Measurements from ENCODE around the gene TXNIP. TPM values are rescaled to one million over a fixed set of nuclear protein-coding genes. Genes with fewer than 3 reads are reported as not detected.

Gene TXNIP
- polyA plus RNA-seq, 1 donor, result 607 TPM

DNA sequence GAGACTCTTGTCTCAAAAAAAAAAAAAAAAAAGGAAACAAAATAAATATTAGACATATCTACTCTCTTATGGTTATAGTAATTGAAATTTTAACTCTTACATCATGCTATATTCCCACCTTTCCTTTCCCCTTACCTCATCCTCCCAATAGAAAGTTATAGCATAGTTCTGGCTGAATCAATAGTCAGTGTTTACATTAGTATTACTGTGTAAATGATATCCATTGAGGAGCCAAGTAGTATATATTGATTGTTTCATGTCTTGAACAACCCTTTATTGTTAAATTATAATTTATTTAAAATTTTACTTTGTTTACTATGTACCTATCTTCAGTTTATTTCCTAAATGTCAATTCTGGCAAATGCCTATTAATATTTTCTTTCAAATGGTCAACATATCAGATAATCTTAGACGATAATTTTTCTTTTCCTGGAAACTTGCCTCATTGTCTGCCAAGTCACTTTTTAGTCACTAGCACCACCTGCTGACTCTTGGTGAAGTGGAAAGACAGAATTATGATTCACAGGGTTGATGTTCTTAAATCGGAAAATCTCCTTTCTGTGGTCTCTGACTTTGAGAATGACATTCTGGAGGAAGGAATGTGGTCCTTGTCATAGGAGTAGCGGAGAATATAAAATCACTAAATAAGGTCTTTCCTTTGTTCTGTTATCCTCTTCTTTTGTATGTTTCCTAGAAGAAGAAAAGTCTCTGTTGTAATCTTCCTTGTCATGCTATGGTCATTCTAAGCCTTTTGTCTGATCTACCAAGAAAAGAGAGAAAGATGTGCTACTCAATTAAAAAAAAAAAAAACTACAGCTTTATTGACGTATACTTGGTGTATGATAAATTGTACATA lies 16.6 kb upstream of the TXNIP start:
- Histone ChIP-seq H3K4me1 (ENCODE audit: control insufficient read depth, insufficient read depth, low read length) (no peaks in the 10 kb centered on the region), H3K27ac (ENCODE audit: low read length) (no peak overlapping the region), H3K36me3 (ENCODE audit: control insufficient read depth, insufficient read depth, low read length) (no peaks in the 10 kb centered on the region), H3K4me3 (ENCODE audit: low read length) (no peak overlapping the region), H3K9me3 (ENCODE audit: control insufficient read depth, low read depth, low read length) (no peaks in the 10 kb centered on the region), H3K27me3 (ENCODE audit: control insufficient read depth, insufficient read depth, low read length) (peaks cover 11% of the 10 kb centered on the region)
- DNase-seq, result peak in 1 of 2 donors; percentile 53
- 0% methylated on average over 1 of the region's 4 CpGs for WGBS (ENCODE audit: insufficient coverage, low lambda C conversion rate)

DNA sequence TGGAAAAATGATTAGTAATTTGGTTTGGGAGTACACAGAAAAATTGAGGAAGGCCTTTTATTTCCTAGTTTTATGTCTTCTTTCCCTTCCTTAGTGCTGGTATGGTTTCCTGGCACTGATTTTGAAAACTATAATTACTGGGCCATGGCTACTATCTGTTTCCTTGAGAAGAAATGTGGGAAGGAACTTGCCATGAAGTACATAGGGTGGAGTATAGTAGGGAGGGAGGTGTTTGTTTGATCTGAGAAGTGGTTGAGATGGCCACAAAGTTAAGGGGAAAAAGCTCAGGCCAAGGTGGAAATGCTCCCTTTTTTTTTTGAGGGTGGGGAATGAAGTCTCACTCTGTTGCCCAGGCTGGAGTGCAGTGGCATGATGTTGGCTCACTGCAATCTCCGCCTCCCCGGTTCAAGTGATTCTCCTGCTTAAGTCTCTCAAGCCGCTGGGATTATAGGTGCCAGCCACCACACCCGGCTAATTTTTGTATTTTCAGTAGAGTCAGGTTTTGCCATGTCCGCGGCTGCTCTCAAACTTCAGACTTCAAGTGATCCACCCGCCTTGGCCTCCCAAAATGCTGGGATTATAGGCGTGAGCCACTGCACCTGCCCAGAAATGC lies 13.9 kb upstream of the TXNIP start:
- peaks cover 2% of the 10 kb centered on the region for H3K4me1 ChIP-seq (ENCODE audit: control insufficient read depth, insufficient read depth, low read length)
- H3K36me3 ChIP-seq (ENCODE audit: control insufficient read depth, insufficient read depth, low read length), result no peaks in the 10 kb centered on the region
- no peak overlapping the region for H3K4me3 ChIP-seq (ENCODE audit: low read length)
- no peak overlapping the region for H3K27ac ChIP-seq (ENCODE audit: low read length)
- H3K27me3 ChIP-seq (ENCODE audit: control insufficient read depth, insufficient read depth, low read length), result peaks cover 4% of the 10 kb centered on the region
- no peaks in the 10 kb centered on the region for H3K9me3 ChIP-seq (ENCODE audit: control insufficient read depth, low read depth, low read length)
- no peak for DNase-seq
- WGBS (ENCODE audit: insufficient coverage, low lambda C conversion rate), result no CpG with 5 or more reads among the region's 8 CpGs

DNA sequence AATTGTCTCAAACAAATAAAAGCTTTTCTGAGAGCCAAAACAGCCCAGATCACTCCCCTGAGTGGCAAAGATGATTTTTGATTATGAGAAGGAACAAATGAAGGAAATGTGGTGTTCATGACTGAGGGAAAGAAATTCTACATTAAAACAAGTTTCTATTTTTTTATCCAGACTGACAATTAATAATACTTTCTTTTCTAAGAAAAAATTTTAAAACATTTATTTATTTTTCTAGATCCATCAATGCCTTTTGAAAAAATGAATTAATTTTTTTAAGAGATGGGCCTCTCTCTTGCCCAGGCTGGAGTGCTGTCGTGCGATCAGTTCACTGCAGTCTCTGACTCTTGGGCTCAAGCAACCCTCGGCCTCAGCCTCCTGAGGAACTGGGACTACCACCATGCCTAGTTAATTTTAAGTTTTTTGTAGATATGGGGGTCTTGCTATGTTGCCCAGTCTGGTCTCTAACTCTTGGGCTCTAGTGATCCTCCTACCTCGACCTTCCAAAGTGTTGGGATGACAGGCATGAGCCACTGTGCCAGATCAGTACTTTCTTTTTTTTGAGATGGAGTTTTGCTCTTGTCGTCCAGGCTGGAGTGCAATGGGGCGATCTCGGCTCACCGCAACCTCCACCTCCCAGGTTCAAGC lies 11.2 kb upstream of the TXNIP start:
- no peaks in the 10 kb centered on the region for H3K36me3 ChIP-seq (ENCODE audit: control insufficient read depth, insufficient read depth, low read length)
- no peak overlapping the region for H3K27ac ChIP-seq (ENCODE audit: low read length)
- H3K4me3 ChIP-seq (ENCODE audit: low read length), result no peak overlapping the region
- no CpG with 5 or more reads among the region's 8 CpGs for WGBS (ENCODE audit: insufficient coverage, low lambda C conversion rate)
- H3K4me1 ChIP-seq (ENCODE audit: control insufficient read depth, insufficient read depth, low read length), result peaks cover 2% of the 10 kb centered on the region
- DNase-seq, result no peak
- H3K27me3 ChIP-seq (ENCODE audit: control insufficient read depth, insufficient read depth, low read length), result no peaks in the 10 kb centered on the region
- H3K9me3 ChIP-seq (ENCODE audit: control insufficient read depth, low read depth, low read length), result no peaks in the 10 kb centered on the region

DNA sequence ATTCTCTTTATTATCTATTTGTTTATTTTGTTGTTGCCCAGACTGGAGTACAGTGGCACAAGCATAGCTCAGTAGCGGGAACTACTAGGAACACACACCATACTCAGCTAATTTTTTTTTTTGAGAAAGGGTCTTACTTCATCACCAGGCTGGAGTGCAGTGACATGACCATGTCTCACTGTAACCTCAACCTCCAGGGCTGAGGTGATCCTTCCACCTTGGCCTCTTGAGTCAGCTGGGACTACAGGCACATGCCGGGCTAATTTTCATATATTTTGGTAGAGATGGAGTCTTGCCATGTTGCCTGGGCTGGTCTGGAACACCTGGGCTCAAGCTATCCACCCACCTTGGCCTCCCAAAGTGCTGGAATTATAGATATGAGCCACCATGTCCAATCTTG lies 5.3 kb upstream of the TXNIP start:
- Histone ChIP-seq H3K4me1 (ENCODE audit: control insufficient read depth, insufficient read depth, low read length) (peaks cover 8% of the 10 kb centered on the region), H3K9me3 (ENCODE audit: control insufficient read depth, low read depth, low read length) (no peaks in the 10 kb centered on the region), H3K27ac (ENCODE audit: low read length) (no peak overlapping the region), H3K27me3 (ENCODE audit: control insufficient read depth, insufficient read depth, low read length) (no peaks in the 10 kb centered on the region), H3K36me3 (ENCODE audit: control insufficient read depth, insufficient read depth, low read length) (no peaks in the 10 kb centered on the region), H3K4me3 (ENCODE audit: low read length) (no peak overlapping the region)
- no peak for DNase-seq
- no CpG with 5 or more reads among the region's 2 CpGs for WGBS (ENCODE audit: insufficient coverage, low lambda C conversion rate)

DNA sequence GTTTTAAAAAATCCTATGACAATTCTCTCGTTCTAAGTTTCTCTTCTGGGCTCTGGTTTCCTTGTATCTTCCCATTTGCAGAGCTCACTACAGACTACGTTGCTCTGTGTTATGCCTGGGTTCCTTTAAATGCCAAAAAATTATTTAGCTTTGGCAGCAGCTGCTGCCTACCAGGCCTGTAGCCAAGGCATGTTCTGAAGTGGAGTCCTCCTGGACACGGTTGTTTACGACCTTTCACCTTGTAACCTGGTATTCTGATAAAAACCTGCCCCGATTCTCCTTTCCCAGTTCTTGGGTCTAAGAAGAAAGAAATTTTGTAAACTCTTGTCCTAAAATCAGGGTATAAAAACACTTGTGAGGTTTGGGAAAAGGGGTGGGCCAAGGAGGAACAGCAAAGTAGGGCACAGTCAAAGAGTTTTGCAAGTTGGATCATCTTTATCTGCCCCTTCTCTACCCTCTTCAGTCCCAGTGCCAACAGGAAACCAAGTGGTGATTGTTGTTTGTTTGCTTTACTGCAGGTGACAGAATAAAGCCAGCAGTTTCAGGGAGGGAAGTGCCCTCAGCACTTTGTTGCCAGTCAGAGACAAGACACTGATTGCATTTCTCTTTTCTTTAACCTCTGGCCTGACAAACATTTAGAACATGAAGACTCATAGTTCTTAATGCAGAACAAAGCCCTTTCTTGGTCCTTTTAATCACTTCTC lies 3.1 kb upstream of the TXNIP start:
- Histone ChIP-seq H3K4me3 (ENCODE audit: low read length) (no peak overlapping the region), H3K36me3 (ENCODE audit: control insufficient read depth, insufficient read depth, low read length) (peaks cover 7% of the 10 kb centered on the region)
- no peak for DNase-seq

DNA sequence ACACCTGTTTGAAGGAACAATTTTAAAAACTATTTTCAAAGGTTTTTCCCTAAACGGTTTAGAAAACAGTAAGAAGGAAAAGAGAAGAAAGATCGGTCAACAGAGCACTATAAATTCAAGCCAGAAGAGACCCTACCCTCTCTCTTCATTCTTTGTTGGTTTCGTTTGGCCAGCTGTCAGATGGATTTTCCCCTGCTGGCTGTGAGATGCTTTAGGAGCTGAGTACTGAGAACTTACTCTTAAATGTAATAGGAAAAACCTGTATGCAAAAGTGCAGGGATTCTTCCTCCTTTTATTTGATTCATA lies 1.3 kb upstream of the TXNIP start:
- Histone ChIP-seq H3K27me3 (ENCODE audit: control insufficient read depth, insufficient read depth, low read length) (no peaks in the 10 kb centered on the region), H3K4me3 (ENCODE audit: low read length) (peak overlapping the region; percentile 83), H3K4me1 (ENCODE audit: control insufficient read depth, insufficient read depth, low read length) (peaks cover 18% of the 10 kb centered on the region), H3K27ac (ENCODE audit: low read length) (peak overlapping the region; percentile 90), H3K36me3 (ENCODE audit: control insufficient read depth, insufficient read depth, low read length) (peaks cover 25% of the 10 kb centered on the region), H3K9me3 (ENCODE audit: control insufficient read depth, low read depth, low read length) (no peaks in the 10 kb centered on the region)
- no peak for DNase-seq
- 46% methylated on average over 2 of the region's 3 CpGs for WGBS (ENCODE audit: insufficient coverage, low lambda C conversion rate)

More for the DNA sequence above, 3.1 kb upstream of the TXNIP start:
- Histone ChIP-seq H3K27me3 (ENCODE audit: control insufficient read depth, insufficient read depth, low read length) (no peaks in the 10 kb centered on the region), H3K27ac (ENCODE audit: low read length) (peak overlapping the region; percentile 26), H3K4me1 (ENCODE audit: control insufficient read depth, insufficient read depth, low read length) (peaks cover 8% of the 10 kb centered on the region), H3K9me3 (ENCODE audit: control insufficient read depth, low read depth, low read length) (no peaks in the 10 kb centered on the region)
- whole genome bisulfite sequencing (ENCODE audit: insufficient coverage, low lambda C conversion rate), result 40% methylated on average over 2 of the region's 5 CpGs

DNA sequence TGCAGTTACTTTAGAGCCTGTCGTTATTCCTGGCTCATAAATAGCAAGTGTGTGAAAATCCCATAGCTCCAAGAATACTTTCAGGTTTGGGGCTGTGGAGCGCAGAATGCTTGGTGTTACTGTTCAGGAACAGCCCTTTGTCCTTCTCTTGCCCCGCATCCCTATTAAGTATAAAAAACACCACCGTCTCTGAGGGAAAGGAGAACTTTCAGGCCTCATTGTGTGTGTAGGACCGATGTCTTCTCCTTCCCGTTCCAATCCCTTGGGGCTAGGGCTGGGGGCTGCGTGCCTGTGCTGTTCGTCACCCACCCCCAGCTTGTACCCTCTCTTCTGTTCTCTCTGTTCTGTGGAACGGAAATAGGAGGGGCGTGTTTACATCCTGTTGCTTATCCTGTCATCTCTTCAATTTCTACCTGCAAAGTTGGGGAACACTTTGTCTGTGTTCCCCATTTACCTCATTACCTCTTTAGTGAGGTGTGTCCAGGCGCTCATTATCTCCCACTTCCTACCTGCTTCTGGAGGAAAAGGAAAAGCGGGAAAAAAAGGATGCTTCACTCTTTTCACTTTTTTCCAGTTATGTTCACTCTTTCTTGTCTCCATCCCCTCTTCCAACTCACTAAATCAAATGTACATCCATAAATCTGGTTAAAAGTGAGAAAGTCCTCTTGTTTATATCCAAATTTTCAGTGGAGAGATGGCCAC lies 788 bp upstream of the TXNIP start:
- WGBS (ENCODE audit: insufficient coverage, low lambda C conversion rate), result 0% methylated on average over 1 of the region's 12 CpGs
- Histone ChIP-seq H3K27ac (ENCODE audit: low read length) (peak overlapping the region; percentile 90), H3K4me3 (ENCODE audit: low read length) (peak overlapping the region; percentile 83), H3K4me1 (ENCODE audit: control insufficient read depth, insufficient read depth, low read length) (peaks cover 21% of the 10 kb centered on the region), H3K27me3 (ENCODE audit: control insufficient read depth, insufficient read depth, low read length) (no peaks in the 10 kb centered on the region), H3K9me3 (ENCODE audit: control insufficient read depth, low read depth, low read length) (no peaks in the 10 kb centered on the region), H3K36me3 (ENCODE audit: control insufficient read depth, insufficient read depth, low read length) (peaks cover 31% of the 10 kb centered on the region)
- peak in 1 of 2 donors; percentile 69 for DNase-seq

DNA sequence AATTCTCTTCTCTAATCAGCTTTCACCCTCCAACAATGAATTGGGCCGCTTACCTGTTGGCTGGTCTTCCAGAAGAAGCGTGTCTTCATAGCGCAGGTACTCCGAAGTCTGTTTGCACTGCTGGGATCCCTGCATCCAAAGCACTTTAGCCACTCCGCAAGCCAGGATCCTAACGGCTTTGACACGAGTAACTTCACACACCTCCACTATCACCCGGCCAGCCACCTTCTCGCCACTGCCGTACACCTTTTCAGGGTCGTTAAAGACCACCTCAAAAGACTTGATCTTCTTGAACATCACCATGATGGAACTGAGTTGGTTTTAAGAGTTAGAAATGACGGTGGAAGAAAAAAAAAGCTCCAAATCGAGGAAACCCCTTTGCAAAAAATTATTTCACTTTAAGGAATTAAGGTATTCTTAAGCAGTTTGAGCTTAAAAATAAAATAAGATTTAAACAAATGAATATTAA lies 381 bp downstream of the TXNIP start:
- H3K27me3 ChIP-seq (ENCODE audit: control insufficient read depth, insufficient read depth, low read length), result no peaks in the 10 kb centered on the region
- H3K4me3 ChIP-seq (ENCODE audit: low read length), result peak overlapping the region; percentile 83
- H3K36me3 ChIP-seq (ENCODE audit: control insufficient read depth, insufficient read depth, low read length), result peaks cover 33% of the 10 kb centered on the region
- peak overlapping the region; percentile 82 for H3K27ac ChIP-seq (ENCODE audit: low read length)
- no peaks in the 10 kb centered on the region for H3K9me3 ChIP-seq (ENCODE audit: control insufficient read depth, low read depth, low read length)
- 0% methylated on average over 2 of the region's 13 CpGs for WGBS (ENCODE audit: insufficient coverage, low lambda C conversion rate)
- H3K4me1 ChIP-seq (ENCODE audit: control insufficient read depth, insufficient read depth, low read length), result peaks cover 21% of the 10 kb centered on the region
- DNase-seq, result no peak

DNA sequence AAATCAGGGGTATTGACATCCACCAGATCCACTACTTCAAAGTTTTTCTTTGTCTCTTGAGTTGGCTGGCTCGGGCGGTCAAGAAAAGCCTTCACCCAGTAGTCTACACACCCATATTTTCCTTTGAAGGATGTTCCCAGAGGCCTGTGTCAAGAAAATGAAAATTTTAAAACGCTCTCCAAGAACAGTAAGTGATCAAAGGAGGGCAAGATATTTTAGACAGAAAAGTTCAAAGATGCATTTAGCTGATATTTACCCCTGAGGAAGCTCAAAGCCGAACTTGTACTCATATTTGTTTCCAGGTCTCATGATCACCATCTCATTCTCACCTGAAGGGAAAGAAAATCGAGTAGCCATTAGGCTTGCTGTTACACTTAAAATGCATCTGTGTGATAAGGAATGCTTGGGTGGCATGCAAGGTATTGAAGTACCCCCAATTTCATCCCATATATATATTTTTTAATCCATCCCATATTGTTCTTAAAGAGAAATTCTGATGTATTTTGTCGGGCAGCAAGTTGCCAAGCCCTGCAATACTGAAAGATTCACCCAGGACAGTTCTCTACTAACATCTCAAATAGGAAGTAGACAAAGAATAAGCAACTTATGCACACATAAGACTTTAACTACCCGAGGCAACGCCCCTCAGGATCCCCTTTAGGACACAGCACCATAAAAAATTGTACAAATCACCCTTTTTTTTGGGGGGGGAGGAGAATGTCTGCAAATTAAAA lies 1.1 kb downstream of the TXNIP start:
- WGBS (ENCODE audit: insufficient coverage, low lambda C conversion rate), result 6% methylated on average over 2 of the region's 8 CpGs

More for the DNA sequence above, 1.1 kb downstream of the TXNIP start:
- Histone ChIP-seq H3K9me3 (ENCODE audit: control insufficient read depth, low read depth, low read length) (no peaks in the 10 kb centered on the region), H3K36me3 (ENCODE audit: control insufficient read depth, insufficient read depth, low read length) (peaks cover 33% of the 10 kb centered on the region), H3K4me3 (ENCODE audit: low read length) (peak overlapping the region; percentile 83), H3K27ac (ENCODE audit: low read length) (peak overlapping the region; percentile 82), H3K27me3 (ENCODE audit: control insufficient read depth, insufficient read depth, low read length) (no peaks in the 10 kb centered on the region), H3K4me1 (ENCODE audit: control insufficient read depth, insufficient read depth, low read length) (peaks cover 21% of the 10 kb centered on the region)
- DNase-seq, result no peak

All from large intestine (tissue), 3 donors.